Hippocampal formation (tissue), 2 donors: ENCODE results near the gene IFITM1.
"Not testable (repeated sequence)": the region's sequence is repeated elsewhere in the genome, so short reads cannot be mapped to it uniquely, and the experiment has no call there.

Source experiments
- DNase-seq, 2 donors: peaks; one replicate each; lab custom pipeline; 2025; lab: John Stamatoyannopoulos, UW

IFITM1 gene

GRCh38 chr11:308740-309665, 4.8 kb upstream of the IFITM1 start:
- not testable (repeated sequence) for DNase-seq

GRCh38 chr11:309979-310572, 3.8 kb upstream of the IFITM1 start:
- not testable (repeated sequence) for DNase-seq

GRCh38 chr11:311013-311748, 2.7 kb upstream of the IFITM1 start:
- DNase-seq = not testable (repeated sequence)

- DNase-seq = no peak
These were observed 1.6 kb upstream of the IFITM1 start for GRCh38 chr11:312092-312816.

- DNase-seq = no peak
These were observed 495 bp upstream of the IFITM1 start for GRCh38 chr11:313304-313786.

- DNase-seq = not testable (repeated sequence)
These were observed 675 bp downstream of the IFITM1 start for GRCh38 chr11:314554-314875.

- DNase-seq = no peak
These were observed 1.2 kb downstream of the IFITM1 start for GRCh38 chr11:315051-315481.

- DNase-seq = no peak
These were observed 1.7 kb downstream of the IFITM1 start for GRCh38 chr11:315516-315994.

- no peak for DNase-seq
These were observed 2.3 kb downstream of the IFITM1 start for GRCh38 chr11:316031-316701.

- no peak for DNase-seq
These were observed 3.1 kb downstream of the IFITM1 start for GRCh38 chr11:316891-317301.

- DNase-seq = not testable (repeated sequence)
These were observed 4.0 kb downstream of the IFITM1 start for GRCh38 chr11:317668-318404.

GRCh38 chr11:318405-319120, 4.7 kb downstream of the IFITM1 start:
- DNase-seq = not testable (repeated sequence)

- not testable (repeated sequence) for DNase-seq
These were observed 5.5 kb downstream of the IFITM1 start for GRCh38 chr11:319121-319887.

GRCh38 chr11:319888-320273, 6.0 kb downstream of the IFITM1 start:
- not testable (repeated sequence) for DNase-seq

- DNase-seq = no peak
These were observed 10.3 kb downstream of the IFITM1 start for GRCh38 chr11:324156-324555.

GRCh38 chr11:324593-325517, 11.0 kb downstream of the IFITM1 start:
- DNase-seq = not testable (repeated sequence)

GRCh38 chr11:325796-326591, 12.2 kb downstream of the IFITM1 start:
- DNase-seq = no peak
